ENCODE measurements around the gene SBF2. TPM values are rescaled to one million over a fixed set of nuclear protein-coding genes. Genes with fewer than 3 reads are reported as not detected.

SBF2 gene
- polyA plus RNA-seq, 1 donor (not counting 4 experiments of a cell fraction or from before 2014, with no cell fraction given) = 24.5 TPM

DNA sequence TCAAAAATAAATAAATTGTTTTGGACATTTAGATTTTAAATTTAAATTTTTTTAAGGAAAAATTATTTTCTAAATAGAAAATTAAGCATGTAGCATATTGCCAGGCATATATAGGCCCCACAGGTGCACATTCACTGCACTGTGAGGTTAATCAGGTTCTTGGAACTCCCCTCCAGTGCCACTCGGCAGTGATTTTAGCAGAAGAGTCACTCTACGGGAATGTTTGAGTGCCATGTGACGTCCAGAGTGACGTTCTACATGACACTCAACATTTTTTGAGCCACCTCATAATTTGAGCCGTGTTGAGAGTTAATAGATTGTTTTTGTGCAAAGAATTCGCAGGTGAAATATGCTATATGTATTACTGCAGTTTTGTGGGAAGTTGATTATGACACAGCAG is 552.8 kb downstream of the SBF2 start:
- Histone ChIP-seq H3K79me2 (ENCODE audit: control insufficient read depth, insufficient read depth, low read length) (no peaks in the 10 kb centered on the region), H3K27ac (ENCODE audit: control insufficient read depth, insufficient read depth, low read length) (no peak overlapping the region), H3K4me3 (ENCODE audit: control insufficient read depth in 2 of 3, extremely low read depth in 1 of 3, insufficient read depth in 2 of 3, low read depth in 1 of 3, low read length in 3 of 3) (no peak overlapping the region), H3K36me3 (ENCODE audit: control insufficient read depth in 2 of 2, extremely low read depth in 1 of 2, insufficient read depth in 2 of 2, low read length in 2 of 2) (peaks cover 14% of the 10 kb centered on the region in 2 experiments), H3K9ac (ENCODE audit: control insufficient read depth, extremely low read depth, insufficient read depth, low read length) (no peak overlapping the region), H3K9me1 (ENCODE audit: control insufficient read depth, extremely low read depth, insufficient read depth, low read length) (no peaks in the 10 kb centered on the region), H3K4me1 (ENCODE audit: control insufficient read depth, extremely low read depth, insufficient read depth, low read length) (peaks cover 27% of the 10 kb centered on the region), H3K4me2 (ENCODE audit: control insufficient read depth, extremely low read depth, insufficient read depth, low read depth, low read length) (no peak overlapping the region), H2AFZ (ENCODE audit: control insufficient read depth, low read length) (no peak overlapping the region), H4K20me1 (ENCODE audit: control insufficient read depth, extremely low read depth, insufficient read depth, low read length) (no peaks in the 10 kb centered on the region), H3K27me3 (ENCODE audit: control insufficient read depth, extremely low read depth, insufficient read depth, low read length) (no peaks in the 10 kb centered on the region), H3K9me3 (ENCODE audit: control insufficient read depth, low read depth, low read length) (no peaks in the 10 kb centered on the region)
- no peak for TF ChIP-seq EZH2 (IDR thresholded peaks at IDR 0.05; ENCODE audit: low read length)
- TF ChIP-seq, protein P1, sequence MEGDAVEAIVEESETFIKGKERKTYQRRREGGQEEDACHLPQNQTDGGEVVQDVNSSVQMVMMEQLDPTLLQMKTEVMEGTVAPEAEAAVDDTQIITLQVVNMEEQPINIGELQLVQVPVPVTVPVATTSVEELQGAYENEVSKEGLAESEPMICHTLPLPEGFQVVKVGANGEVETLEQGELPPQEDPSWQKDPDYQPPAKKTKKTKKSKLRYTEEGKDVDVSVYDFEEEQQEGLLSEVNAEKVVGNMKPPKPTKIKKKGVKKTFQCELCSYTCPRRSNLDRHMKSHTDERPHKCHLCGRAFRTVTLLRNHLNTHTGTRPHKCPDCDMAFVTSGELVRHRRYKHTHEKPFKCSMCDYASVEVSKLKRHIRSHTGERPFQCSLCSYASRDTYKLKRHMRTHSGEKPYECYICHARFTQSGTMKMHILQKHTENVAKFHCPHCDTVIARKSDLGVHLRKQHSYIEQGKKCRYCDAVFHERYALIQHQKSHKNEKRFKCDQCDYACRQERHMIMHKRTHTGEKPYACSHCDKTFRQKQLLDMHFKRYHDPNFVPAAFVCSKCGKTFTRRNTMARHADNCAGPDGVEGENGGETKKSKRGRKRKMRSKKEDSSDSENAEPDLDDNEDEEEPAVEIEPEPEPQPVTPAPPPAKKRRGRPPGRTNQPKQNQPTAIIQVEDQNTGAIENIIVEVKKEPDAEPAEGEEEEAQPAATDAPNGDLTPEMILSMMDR (optimal IDR thresholded peaks at IDR 0.05 in 1 of 3, IDR thresholded peaks at IDR 0.05 in 1 of 3, conservative IDR thresholded peaks at IDR 0.05 in 1 of 3; ENCODE audit: extremely low read depth in 1 of 3, insufficient read depth in 2 of 3, low read length in 3 of 3) = no peak
- no peak for FAIRE-seq
- dilution Hi-C loops (cut with MboI; ENCODE audit: extremely low pct_ligation_motif_present, low sequenced_read_pairs) = no loop called here
- no peak for DNase-seq (ENCODE audit: low read depth, low spot score)

DNA sequence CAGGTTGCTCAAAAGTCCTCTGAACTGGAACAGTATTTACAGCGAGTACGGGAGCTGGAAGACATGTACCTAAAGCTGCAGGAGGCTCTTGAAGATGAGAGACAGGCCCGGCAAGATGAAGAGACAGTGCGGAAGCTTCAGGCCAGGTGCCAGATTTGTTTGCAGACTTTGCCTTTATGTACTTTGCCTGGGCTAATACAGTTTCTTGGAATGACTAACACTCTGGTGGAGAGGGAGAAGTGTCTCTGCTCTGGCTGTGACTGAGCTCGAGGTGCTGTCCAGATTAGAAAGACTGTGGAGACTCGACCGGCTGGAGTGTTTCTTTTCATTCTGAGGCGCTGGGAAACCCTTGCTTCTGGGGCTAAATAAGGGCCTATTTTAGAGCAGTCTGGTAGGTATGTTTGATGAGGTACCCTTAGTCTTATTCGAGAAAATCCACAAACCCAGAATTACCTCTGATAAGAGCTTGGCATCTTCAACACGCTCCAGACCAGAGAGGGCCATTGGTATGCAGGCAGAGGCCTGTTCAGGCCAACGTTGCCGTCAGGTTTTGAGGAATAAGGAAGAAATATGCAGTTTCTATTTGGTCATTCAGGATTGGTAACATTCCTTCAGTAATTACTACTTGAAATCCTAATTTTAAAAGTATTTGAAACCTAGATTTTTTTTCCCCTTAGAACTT is 553.7 kb downstream of the SBF2 start:
- Histone ChIP-seq H3K4me1 (ENCODE audit: control insufficient read depth, extremely low read depth, insufficient read depth, low read length) (peaks cover 30% of the 10 kb centered on the region), H3K4me2 (ENCODE audit: control insufficient read depth, extremely low read depth, insufficient read depth, low read depth, low read length) (peak overlapping the region; percentile 15), H4K20me1 (ENCODE audit: control insufficient read depth, extremely low read depth, insufficient read depth, low read length) (no peaks in the 10 kb centered on the region), H3K9ac (ENCODE audit: control insufficient read depth, extremely low read depth, insufficient read depth, low read length) (no peak overlapping the region), H3K9me3 (ENCODE audit: control insufficient read depth, low read depth, low read length) (no peaks in the 10 kb centered on the region), H3K9me1 (ENCODE audit: control insufficient read depth, extremely low read depth, insufficient read depth, low read length) (no peaks in the 10 kb centered on the region), H3K27ac (ENCODE audit: control insufficient read depth, insufficient read depth, low read length) (peak overlapping the region; percentile 25), H2AFZ (ENCODE audit: control insufficient read depth, low read length) (no peak overlapping the region), H3K79me2 (ENCODE audit: control insufficient read depth, insufficient read depth, low read length) (no peaks in the 10 kb centered on the region), H3K4me3 (ENCODE audit: control insufficient read depth in 2 of 3, extremely low read depth in 1 of 3, insufficient read depth in 2 of 3, low read depth in 1 of 3, low read length in 3 of 3) (peak overlapping the region in 1 of 3 experiments; percentile 5), H3K27me3 (ENCODE audit: control insufficient read depth, extremely low read depth, insufficient read depth, low read length) (no peaks in the 10 kb centered on the region), H3K36me3 (ENCODE audit: control insufficient read depth in 2 of 2, extremely low read depth in 1 of 2, insufficient read depth in 2 of 2, low read length in 2 of 2) (peaks cover 11 to 14% of the 10 kb centered on the region in 2 experiments)
- dilution Hi-C loops (cut with MboI; ENCODE audit: extremely low pct_ligation_motif_present, low sequenced_read_pairs) = no loop called here
- DNase-seq (ENCODE audit: low read depth, low spot score) (no peak), FAIRE-seq (peak; percentile 23)
- TF ChIP-seq, protein P1 (optimal IDR thresholded peaks at IDR 0.05 in 1 of 3, IDR thresholded peaks at IDR 0.05 in 1 of 3, conservative IDR thresholded peaks at IDR 0.05 in 1 of 3; ENCODE audit: extremely low read depth in 1 of 3, insufficient read depth in 2 of 3, low read length in 3 of 3) = no peak
- TF ChIP-seq EZH2 (IDR thresholded peaks at IDR 0.05; ENCODE audit: low read length) = no peak

All from keratinocyte (primary cell).